Measurements from ENCODE around the gene PCNX2.

PCNX2 gene

DNA sequence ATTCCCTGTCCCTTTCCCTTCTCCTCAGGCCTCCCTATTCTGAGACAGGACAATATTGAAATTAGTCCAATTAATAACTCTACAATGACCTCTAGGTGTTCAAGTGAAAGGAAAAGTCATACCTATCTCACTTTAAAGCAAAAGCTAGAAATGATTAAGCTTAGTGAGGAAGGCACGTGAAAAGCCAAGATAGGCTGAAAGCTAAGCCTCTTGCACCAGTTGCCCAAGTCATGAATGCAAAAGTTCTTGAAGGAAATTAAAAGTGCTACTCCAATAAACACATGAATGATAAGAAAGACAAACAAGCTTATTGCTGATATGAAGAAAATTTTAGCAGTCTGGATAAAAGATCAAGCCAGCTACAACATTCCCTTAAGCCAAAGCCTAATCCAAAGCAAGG lies 28.2 kb upstream of the PCNX2 start:
- in situ Hi-C loops (cut with HindIII; ENCODE audit: low pct_ligation_motif_present, low sequenced_read_pairs) = no loop called here
- Histone ChIP-seq H3K4me3 (ENCODE audit: low read depth, low read length) (no peak overlapping the region), H3K36me3 (replicated peaks) (no peaks in the 10 kb centered on the region), H3K27me3 (replicated peaks) (peaks cover 3% of the 10 kb centered on the region), H3K27ac (no peak overlapping the region)
- TF ChIP-seq, protein P1, sequence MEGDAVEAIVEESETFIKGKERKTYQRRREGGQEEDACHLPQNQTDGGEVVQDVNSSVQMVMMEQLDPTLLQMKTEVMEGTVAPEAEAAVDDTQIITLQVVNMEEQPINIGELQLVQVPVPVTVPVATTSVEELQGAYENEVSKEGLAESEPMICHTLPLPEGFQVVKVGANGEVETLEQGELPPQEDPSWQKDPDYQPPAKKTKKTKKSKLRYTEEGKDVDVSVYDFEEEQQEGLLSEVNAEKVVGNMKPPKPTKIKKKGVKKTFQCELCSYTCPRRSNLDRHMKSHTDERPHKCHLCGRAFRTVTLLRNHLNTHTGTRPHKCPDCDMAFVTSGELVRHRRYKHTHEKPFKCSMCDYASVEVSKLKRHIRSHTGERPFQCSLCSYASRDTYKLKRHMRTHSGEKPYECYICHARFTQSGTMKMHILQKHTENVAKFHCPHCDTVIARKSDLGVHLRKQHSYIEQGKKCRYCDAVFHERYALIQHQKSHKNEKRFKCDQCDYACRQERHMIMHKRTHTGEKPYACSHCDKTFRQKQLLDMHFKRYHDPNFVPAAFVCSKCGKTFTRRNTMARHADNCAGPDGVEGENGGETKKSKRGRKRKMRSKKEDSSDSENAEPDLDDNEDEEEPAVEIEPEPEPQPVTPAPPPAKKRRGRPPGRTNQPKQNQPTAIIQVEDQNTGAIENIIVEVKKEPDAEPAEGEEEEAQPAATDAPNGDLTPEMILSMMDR (IDR thresholded peaks at IDR 0.05; ENCODE audit: low read depth, low read length, missing control alignments) = no peak
- DNase-seq = no peak

DNA sequence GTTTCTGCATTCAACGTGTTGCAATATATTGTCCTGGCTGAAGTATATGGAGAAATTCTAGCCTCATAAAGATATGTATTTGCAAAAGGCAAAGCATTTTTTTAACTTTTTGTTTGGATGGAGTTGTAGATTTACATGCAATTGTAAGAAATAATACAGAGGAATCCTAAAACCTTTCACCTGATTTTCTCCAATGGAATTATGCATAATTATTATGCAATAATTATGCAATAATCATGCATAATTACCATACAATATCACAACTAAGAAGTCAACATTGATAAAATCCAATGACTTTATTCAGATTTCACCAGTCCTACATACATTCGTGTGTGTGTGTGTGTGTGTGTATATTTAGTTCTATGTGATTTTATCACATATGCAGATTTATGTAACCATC lies 24.5 kb upstream of the PCNX2 start:
- peaks cover 2% of the 10 kb centered on the region for H3K27me3 ChIP-seq (replicated peaks)
- TF ChIP-seq, protein P1 (IDR thresholded peaks at IDR 0.05; ENCODE audit: low read depth, low read length, missing control alignments) = no peak
- no peak for DNase-seq
- in situ Hi-C loops (cut with HindIII; ENCODE audit: low pct_ligation_motif_present, low sequenced_read_pairs) = no loop called here
- no peak overlapping the region for H3K4me3 ChIP-seq (ENCODE audit: low read depth, low read length)
- H3K36me3 ChIP-seq (replicated peaks) = no peaks in the 10 kb centered on the region
- H3K27ac ChIP-seq = no peak overlapping the region

GRCh38 chr1:233319272-233319671 lies 23.7 kb upstream of the PCNX2 start:
- no peaks in the 10 kb centered on the region for H3K36me3 ChIP-seq (replicated peaks)
- TF ChIP-seq, protein P1 (IDR thresholded peaks at IDR 0.05; ENCODE audit: low read depth, low read length, missing control alignments) = no peak
- no peak overlapping the region for H3K27ac ChIP-seq
- H3K27me3 ChIP-seq (replicated peaks) = peaks cover 2% of the 10 kb centered on the region
- H3K4me3 ChIP-seq (ENCODE audit: low read depth, low read length) = no peak overlapping the region
- no peak for DNase-seq
- in situ Hi-C loops (cut with HindIII; ENCODE audit: low pct_ligation_motif_present, low sequenced_read_pairs) = no loop called here

- Histone ChIP-seq H3K36me3 (replicated peaks) (no peaks in the 10 kb centered on the region), H3K4me3 (ENCODE audit: low read depth, low read length) (no peak overlapping the region), H3K27me3 (replicated peaks) (peaks cover 2% of the 10 kb centered on the region), H3K27ac (no peak overlapping the region)
- in situ Hi-C loops (cut with HindIII; ENCODE audit: low pct_ligation_motif_present, low sequenced_read_pairs) = no loop called here
- TF ChIP-seq, protein P1 (IDR thresholded peaks at IDR 0.05; ENCODE audit: low read depth, low read length, missing control alignments) = no peak
- no peak for DNase-seq
These were observed 20.9 kb upstream of the PCNX2 start for GRCh38 chr1:233316473-233316872.

DNA sequence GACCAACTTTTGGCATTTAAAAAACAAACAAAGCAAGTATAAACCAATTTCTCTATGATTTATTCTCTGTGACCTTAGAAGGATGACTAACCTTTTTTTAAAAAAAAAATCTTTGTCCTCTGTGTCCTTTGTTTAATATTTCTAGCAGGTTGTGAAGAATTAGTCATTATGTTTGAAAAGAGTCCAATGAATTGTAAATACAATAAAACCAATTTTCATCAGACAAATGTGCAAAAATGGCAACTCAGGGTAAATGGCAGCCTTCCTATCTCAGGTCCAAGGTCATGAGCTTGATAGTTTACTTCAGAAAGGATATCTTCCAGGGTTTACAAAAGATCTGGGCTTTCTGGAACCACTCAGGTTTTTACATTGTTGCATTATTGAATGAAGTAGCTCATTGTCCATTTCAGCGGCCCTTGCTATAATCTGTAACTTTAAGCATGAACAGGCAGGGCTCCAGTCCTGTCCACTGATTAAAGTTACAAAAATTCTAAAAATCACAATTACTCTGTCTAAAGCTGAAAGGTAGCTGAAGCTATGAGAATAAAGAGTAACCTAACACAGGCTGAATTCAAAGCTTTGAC lies 20.3 kb upstream of the PCNX2 start:
- TF ChIP-seq, protein P1 (IDR thresholded peaks at IDR 0.05; ENCODE audit: low read depth, low read length, missing control alignments) = no peak
- H3K4me3 ChIP-seq (ENCODE audit: low read depth, low read length) = no peak overlapping the region
- no peak overlapping the region for H3K27ac ChIP-seq
- no peaks in the 10 kb centered on the region for H3K36me3 ChIP-seq (replicated peaks)
- H3K27me3 ChIP-seq (replicated peaks) = peaks cover 2% of the 10 kb centered on the region
- no peak for DNase-seq
- in situ Hi-C loops (cut with HindIII; ENCODE audit: low pct_ligation_motif_present, low sequenced_read_pairs) = no loop called here
